Measurements from ENCODE around the gene KIF3A. TPM values are rescaled to one million over a fixed set of nuclear protein-coding genes. Genes with fewer than 3 reads are reported as not detected.

The KIF3A gene
- polyA plus RNA-seq, 1 of the 3 experiments (the other 2 are of a cell fraction): 5.1 TPM

- TF ChIP-seq ZBTB33 (IDR thresholded peaks at IDR 0.05; ENCODE audit: borderline replicate concordance, low read depth) (no peak), USF1 (IDR thresholded peaks at IDR 0.05; ENCODE audit: borderline replicate concordance, low read depth) (no peak), MEF2A (IDR thresholded peaks at IDR 0.05; ENCODE audit: borderline replicate concordance, low read depth) (no peak), CHD2 (IDR thresholded peaks at IDR 0.05; ENCODE audit: low read length, partially characterized antibody) (no peak), SIN3A (IDR thresholded peaks at IDR 0.05; ENCODE audit: borderline replicate concordance, low read depth, low read length) (no peak), TCF12 (IDR thresholded peaks at IDR 0.05) (no peak)
- CTCF ChIA-PET: interaction anchor here (0.7 to 1.1 kb wide), 2 partner anchors 10 to 78 kb away, joined by 3 read pairs; partner anchors contain the start of gene IL13
- Histone ChIP-seq H3K36me3 (replicated peaks in 1 of 2; ENCODE audit: control insufficient read depth in 1 of 2, insufficient read depth in 2 of 2, low read length in 1 of 2) (peaks cover 5 to 8% of the 10 kb centered on the region in 2 experiments), H3K4me2 (no peak overlapping the region), H3K9me2 (no peaks in the 10 kb centered on the region), H3F3A (replicated peaks; ENCODE audit: insufficient read depth) (no peaks in the 10 kb centered on the region), H3K4me1 (ENCODE audit: control insufficient read depth in 1 of 2, insufficient read depth in 2 of 2, low read depth in 1 of 2, low read length in 1 of 2) (no peaks in the 10 kb centered on the region), H3K9ac (no peak overlapping the region), H3K4me3 (ENCODE audit: low read depth in 2 of 2, low read length in 1 of 2) (no peak overlapping the region), H3K27ac (ENCODE audit: low read depth in 2 of 2, low read length in 1 of 2) (no peak overlapping the region), H3K27me3 (ENCODE audit: insufficient read depth) (no peaks in the 10 kb centered on the region), H3K79me2 (ENCODE audit: insufficient read depth) (no peaks in the 10 kb centered on the region), H2AFZ (ENCODE audit: low read depth) (no peak overlapping the region), H4K20me1 (ENCODE audit: insufficient read depth) (no peaks in the 10 kb centered on the region), H3K9me3 (no peaks in the 10 kb centered on the region)
- POLR2A ChIA-PET: no interaction called here
- 95% methylated on average over 1 of the region's 1 CpG for WGBS (ENCODE audit: low lambda C conversion rate)
- DNase-seq: no peak
Measured at GRCh38 chr5:132648355-132648754, 89.0 kb downstream of the KIF3A start.

- ChIA-PET POLR2A (no interaction called here), CTCF (interaction anchor here (1.1 kb wide), 1 partner anchor 10 kb away, joined by 3 read pairs; the partner anchor contains the start of gene IL13)
- Histone ChIP-seq H3K27ac (ENCODE audit: low read depth in 2 of 2, low read length in 1 of 2) (no peak overlapping the region), H3K4me3 (ENCODE audit: low read depth in 2 of 2, low read length in 1 of 2) (no peak overlapping the region), H4K20me1 (ENCODE audit: insufficient read depth) (no peaks in the 10 kb centered on the region), H3K4me2 (no peak overlapping the region), H3K9me3 (no peaks in the 10 kb centered on the region), H3K9me2 (no peaks in the 10 kb centered on the region), H3F3A (replicated peaks; ENCODE audit: insufficient read depth) (no peaks in the 10 kb centered on the region), H3K4me1 (ENCODE audit: control insufficient read depth in 1 of 2, insufficient read depth in 2 of 2, low read depth in 1 of 2, low read length in 1 of 2) (no peaks in the 10 kb centered on the region), H3K27me3 (ENCODE audit: insufficient read depth) (no peaks in the 10 kb centered on the region), H3K36me3 (replicated peaks in 1 of 2; ENCODE audit: control insufficient read depth in 1 of 2, insufficient read depth in 2 of 2, low read length in 1 of 2) (peaks cover 5 to 17% of the 10 kb centered on the region in 2 experiments), H3K9ac (no peak overlapping the region), H3K79me2 (ENCODE audit: insufficient read depth) (no peaks in the 10 kb centered on the region), H2AFZ (ENCODE audit: low read depth) (no peak overlapping the region)
- WGBS (ENCODE audit: low lambda C conversion rate): 97% methylated on average over 2 of the region's 2 CpGs
- no peak for DNase-seq
- no peak for TF ChIP-seq NFIC (IDR thresholded peaks at IDR 0.05; ENCODE audit: borderline replicate concordance)
- TF ChIP-seq POLR2AphosphoS5 (IDR thresholded peaks at IDR 0.05; ENCODE audit: low read depth, low read length): no peak
- TF ChIP-seq FOXM1 (IDR thresholded peaks at IDR 0.05; ENCODE audit: low read depth): no peak
- no peak for TF ChIP-seq RCOR1 (IDR thresholded peaks at IDR 0.05; ENCODE audit: low read length)
- TF ChIP-seq ELF1 (IDR thresholded peaks at IDR 0.05): no peak
- TF ChIP-seq EP300 (IDR thresholded peaks at IDR 0.05; ENCODE audit: borderline replicate concordance in 1 of 2, low read depth in 1 of 2, low read length in 1 of 2): no peak
- no peak for TF ChIP-seq SMC3 (IDR thresholded peaks at IDR 0.05; ENCODE audit: low read depth, low read length)
- TF ChIP-seq RAD21 (IDR thresholded peaks at IDR 0.05; ENCODE audit: low read length): no peak
- no peak for TF ChIP-seq SIN3A (IDR thresholded peaks at IDR 0.05; ENCODE audit: borderline replicate concordance, low read depth, low read length)
- TF ChIP-seq MEF2A (IDR thresholded peaks at IDR 0.05; ENCODE audit: borderline replicate concordance, low read depth): no peak
- no peak for TF ChIP-seq YY1 (IDR thresholded peaks at IDR 0.05; ENCODE audit: low read depth)
- TF ChIP-seq ZBTB33 (IDR thresholded peaks at IDR 0.05; ENCODE audit: borderline replicate concordance, low read depth): no peak
- TF ChIP-seq CTCF (IDR thresholded peaks at IDR 0.05): no peak
- TF ChIP-seq FOSL2 (IDR thresholded peaks at IDR 0.05; ENCODE audit: borderline replicate concordance, low read depth): no peak
- TF ChIP-seq CHD2 (IDR thresholded peaks at IDR 0.05; ENCODE audit: low read length, partially characterized antibody): no peak
- no peak for TF ChIP-seq USF1 (IDR thresholded peaks at IDR 0.05; ENCODE audit: borderline replicate concordance, low read depth)
- no peak for TF ChIP-seq RXRA (IDR thresholded peaks at IDR 0.05; ENCODE audit: borderline replicate concordance, low read depth)
Measured at GRCh38 chr5:132647473-132647872, 89.9 kb downstream of the KIF3A start.

Measured in SK-N-SH (cell line).